WTC11 (cell line): ENCODE measurements around the gene RASSF9. TPM values are rescaled to one million over a fixed set of nuclear protein-coding genes. Genes with fewer than 3 reads are reported as not detected.
A peak's percentile ranks its signal among the peaks of the same experiment; 100 is the strongest.

Source experiments
- ATAC-seq: fragments of 200-7000 bp; cut with Tn5 transposase; 2 replicates; pipeline ENCODE4 v1.10.0; 2021; ENCODE audit warnings: mild to moderate bottlenecking, moderate library complexity
- CTCF ChIA-PET: fragments of 300-600 bp; sonication (Branson Sonifier 250); formaldehyde crosslinking; loops from one replicate; lab custom pipeline; 2021; ENCODE audit warnings: antibody characterized with exemption; lab: Charles Lee
- POLR2A ChIA-PET: fragments of 350-600 bp; sonication (Branson Sonifier 250); formaldehyde crosslinking; loops from one replicate; lab custom pipeline; 2021; ENCODE audit warnings: antibody characterized with exemption; lab: Charles Lee
- DNase-seq: peaks from one replicate; pipeline ENCODE4 v3.0.0; 2021; ENCODE audit warnings: low spot score
- H3K27ac Mint-ChIP-seq: 2 replicates; pipeline ENCODE4 v1.8.0; 2021; ENCODE audit warnings: mixed read lengths
- H3K27me3 Mint-ChIP-seq: 2 replicates; pipeline ENCODE4 v1.8.0; 2021; ENCODE audit warnings: low read depth, mild to moderate bottlenecking, moderate library complexity, mixed read lengths
- H3K36me3 Mint-ChIP-seq: 2 replicates; pipeline ENCODE4 v1.8.0; 2021; ENCODE audit warnings: mixed read lengths
- H3K4me1 Mint-ChIP-seq: 2 replicates; pipeline ENCODE4 v1.8.0; 2022; ENCODE audit warnings: mixed read lengths
- H3K4me3 Mint-ChIP-seq: 2 replicates; pipeline ENCODE4 v1.8.0; 2021; ENCODE audit warnings: mild to moderate bottlenecking, moderate library complexity, mixed read lengths
- H3K9me3 Mint-ChIP-seq: 2 replicates; pipeline ENCODE4 v1.8.0; 2021; ENCODE audit warnings: mixed read lengths
- CREB1 ChIP-seq: sonication (generic); formaldehyde crosslinking; IDR thresholded peaks from 2 replicates; pipeline ENCODE4 v1.8.0; 2023; ENCODE audit warnings: mild to moderate bottlenecking, missing genetic modification reagents
- GRHL2 ChIP-seq: fragments of 250-450 bp; sonication (Bioruptor Pico); IDR thresholded peaks from 2 replicates; pipeline ENCODE4 v1.8.0; 2022; ENCODE audit warnings: mild to moderate bottlenecking, moderate library complexity; ENCODE audit not compliant: insufficient replicate concordance, severe bottlenecking
- GTF2I ChIP-seq: fragments of 250-450 bp; sonication (Bioruptor Pico); conservative IDR thresholded peaks from 2 replicates; pipeline ENCODE4 v1.4.0; 2021; ENCODE audit warnings: mild to moderate bottlenecking
- NR2C2 ChIP-seq: sonication (generic); formaldehyde crosslinking; IDR thresholded peaks from 2 replicates; pipeline ENCODE4 v1.8.0; 2022; ENCODE audit warnings: mild to moderate bottlenecking, missing genetic modification reagents
- PRRX2 ChIP-seq: fragments of 250-450 bp; sonication (Bioruptor Pico); IDR thresholded peaks from 2 replicates; pipeline ENCODE4 v1.8.0; 2021; ENCODE audit warnings: mild to moderate bottlenecking
- RORB ChIP-seq: fragments of 250-450 bp; sonication (Bioruptor Pico); IDR thresholded peaks from 2 replicates; pipeline ENCODE4 v1.9.0; 2021; ENCODE audit warnings: mild to moderate bottlenecking
- TP53 ChIP-seq: sonication (generic); formaldehyde crosslinking; IDR thresholded peaks from 2 replicates; pipeline ENCODE4 v1.8.1; 2023; ENCODE audit warnings: mild to moderate bottlenecking, missing genetic modification reagents
- ZNF121 ChIP-seq: sonication (generic); formaldehyde crosslinking; IDR thresholded peaks from 2 replicates; pipeline ENCODE4 v1.8.0; 2023; ENCODE audit warnings: missing genetic modification reagents
- ZNF219 ChIP-seq: sonication (generic); formaldehyde crosslinking; IDR thresholded peaks from 2 replicates; pipeline ENCODE4 v1.8.0; 2023; ENCODE audit warnings: missing genetic modification reagents, mild to moderate bottlenecking, borderline replicate concordance
- ZNF317 ChIP-seq: sonication (generic); formaldehyde crosslinking; IDR thresholded peaks from 2 replicates; pipeline ENCODE4 v1.8.1; 2023; ENCODE audit warnings: low read depth, mild to moderate bottlenecking, moderate library complexity, missing genetic modification reagents, borderline replicate concordance
- ZNF671 ChIP-seq: fragments of 250-450 bp; sonication (Bioruptor Pico); IDR thresholded peaks from 2 replicates; pipeline ENCODE4 v1.8.0; 2021; ENCODE audit warnings: mild to moderate bottlenecking
- total RNA-seq: library from RNA; stranded (reverse); gene quantifications from 3 replicates; pipeline ENCODE4 v1.2.3, GENCODE V29; 2021
- TF ChIP-seq, protein P1 (sequence below): sonication (generic); formaldehyde crosslinking; IDR thresholded peaks from 2 replicates; pipeline ENCODE4 v1.8.0; 2023; ENCODE audit warnings: missing genetic modification reagents, mild to moderate bottlenecking, borderline replicate concordance
- TF ChIP-seq, protein P2 (sequence below): sonication (generic); formaldehyde crosslinking; IDR thresholded peaks from 2 replicates; pipeline ENCODE4 v1.8.0; 2022; ENCODE audit warnings: mild to moderate bottlenecking, missing genetic modification reagents
- TF ChIP-seq, protein P3 (sequence below): sonication (generic); formaldehyde crosslinking; IDR thresholded peaks from 2 replicates; pipeline ENCODE4 v1.8.1; 2022; ENCODE audit warnings: low read depth, missing genetic modification reagents, borderline replicate concordance
- TF ChIP-seq, protein P4 (sequence below): fragments of 200-600 bp; IDR thresholded peaks from 2 replicates; pipeline ENCODE4 v1.8.0; 2022; ENCODE audit warnings: antibody characterized with exemption
- TF ChIP-seq, protein P5 (sequence below): sonication (generic); formaldehyde crosslinking; IDR thresholded peaks from 2 replicates; pipeline ENCODE4 v1.8.1; 2022; ENCODE audit warnings: mild to moderate bottlenecking, moderate library complexity, missing genetic modification reagents

The RASSF9 gene
- total RNA-seq, 1 experiment from 2014 or later, result 0.33 TPM

DNA sequence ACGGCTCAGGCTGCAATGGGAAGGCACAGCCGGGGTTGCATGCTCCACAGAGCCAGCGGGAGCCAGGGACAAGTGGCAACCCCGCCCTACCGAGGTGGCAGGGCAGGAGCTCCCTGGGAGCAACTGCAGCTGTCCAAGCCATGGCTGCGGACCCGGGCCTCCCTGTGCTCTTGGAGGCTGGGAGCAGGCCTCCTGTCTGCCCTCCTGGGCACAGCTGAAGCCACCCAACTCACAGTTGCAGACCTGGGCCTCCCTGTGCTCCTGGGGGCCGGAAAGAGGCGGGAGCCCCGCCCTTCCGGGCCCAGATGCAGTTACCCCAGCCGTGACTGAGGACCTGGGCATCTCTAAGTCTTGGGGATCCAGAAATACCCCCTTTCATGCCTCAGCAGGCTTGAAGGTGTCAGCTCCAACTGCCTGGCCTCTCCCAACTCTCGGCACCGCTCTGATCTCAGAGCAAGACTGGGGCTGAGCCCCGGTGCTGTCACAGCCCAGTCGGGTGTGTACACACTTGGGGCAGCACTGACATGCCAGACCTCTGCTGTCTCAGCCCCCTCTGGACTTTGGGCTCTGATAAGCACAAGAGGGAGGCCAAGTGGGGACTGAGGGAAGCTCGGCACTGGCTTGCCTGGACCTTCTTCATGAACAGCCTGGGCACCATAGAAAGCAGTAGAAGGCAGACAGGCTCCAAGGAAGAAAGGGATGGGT, 7.5 kb upstream of the RASSF9 start (continued):
- TF ChIP-seq, protein P1, sequence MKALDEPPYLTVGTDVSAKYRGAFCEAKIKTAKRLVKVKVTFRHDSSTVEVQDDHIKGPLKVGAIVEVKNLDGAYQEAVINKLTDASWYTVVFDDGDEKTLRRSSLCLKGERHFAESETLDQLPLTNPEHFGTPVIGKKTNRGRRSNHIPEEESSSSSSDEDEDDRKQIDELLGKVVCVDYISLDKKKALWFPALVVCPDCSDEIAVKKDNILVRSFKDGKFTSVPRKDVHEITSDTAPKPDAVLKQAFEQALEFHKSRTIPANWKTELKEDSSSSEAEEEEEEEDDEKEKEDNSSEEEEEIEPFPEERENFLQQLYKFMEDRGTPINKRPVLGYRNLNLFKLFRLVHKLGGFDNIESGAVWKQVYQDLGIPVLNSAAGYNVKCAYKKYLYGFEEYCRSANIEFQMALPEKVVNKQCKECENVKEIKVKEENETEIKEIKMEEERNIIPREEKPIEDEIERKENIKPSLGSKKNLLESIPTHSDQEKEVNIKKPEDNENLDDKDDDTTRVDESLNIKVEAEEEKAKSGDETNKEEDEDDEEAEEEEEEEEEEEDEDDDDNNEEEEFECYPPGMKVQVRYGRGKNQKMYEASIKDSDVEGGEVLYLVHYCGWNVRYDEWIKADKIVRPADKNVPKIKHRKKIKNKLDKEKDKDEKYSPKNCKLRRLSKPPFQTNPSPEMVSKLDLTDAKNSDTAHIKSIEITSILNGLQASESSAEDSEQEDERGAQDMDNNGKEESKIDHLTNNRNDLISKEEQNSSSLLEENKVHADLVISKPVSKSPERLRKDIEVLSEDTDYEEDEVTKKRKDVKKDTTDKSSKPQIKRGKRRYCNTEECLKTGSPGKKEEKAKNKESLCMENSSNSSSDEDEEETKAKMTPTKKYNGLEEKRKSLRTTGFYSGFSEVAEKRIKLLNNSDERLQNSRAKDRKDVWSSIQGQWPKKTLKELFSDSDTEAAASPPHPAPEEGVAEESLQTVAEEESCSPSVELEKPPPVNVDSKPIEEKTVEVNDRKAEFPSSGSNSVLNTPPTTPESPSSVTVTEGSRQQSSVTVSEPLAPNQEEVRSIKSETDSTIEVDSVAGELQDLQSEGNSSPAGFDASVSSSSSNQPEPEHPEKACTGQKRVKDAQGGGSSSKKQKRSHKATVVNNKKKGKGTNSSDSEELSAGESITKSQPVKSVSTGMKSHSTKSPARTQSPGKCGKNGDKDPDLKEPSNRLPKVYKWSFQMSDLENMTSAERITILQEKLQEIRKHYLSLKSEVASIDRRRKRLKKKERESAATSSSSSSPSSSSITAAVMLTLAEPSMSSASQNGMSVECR (CRISPR knock-in tag), result no peak
- TF ChIP-seq ZNF121 (CRISPR knock-in tag) (no peak), RORB (CRISPR knock-in tag) (no peak)
- TF ChIP-seq, protein P2, sequence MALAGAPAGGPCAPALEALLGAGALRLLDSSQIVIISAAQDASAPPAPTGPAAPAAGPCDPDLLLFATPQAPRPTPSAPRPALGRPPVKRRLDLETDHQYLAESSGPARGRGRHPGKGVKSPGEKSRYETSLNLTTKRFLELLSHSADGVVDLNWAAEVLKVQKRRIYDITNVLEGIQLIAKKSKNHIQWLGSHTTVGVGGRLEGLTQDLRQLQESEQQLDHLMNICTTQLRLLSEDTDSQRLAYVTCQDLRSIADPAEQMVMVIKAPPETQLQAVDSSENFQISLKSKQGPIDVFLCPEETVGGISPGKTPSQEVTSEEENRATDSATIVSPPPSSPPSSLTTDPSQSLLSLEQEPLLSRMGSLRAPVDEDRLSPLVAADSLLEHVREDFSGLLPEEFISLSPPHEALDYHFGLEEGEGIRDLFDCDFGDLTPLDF (CRISPR knock-in tag), result no peak

DNA sequence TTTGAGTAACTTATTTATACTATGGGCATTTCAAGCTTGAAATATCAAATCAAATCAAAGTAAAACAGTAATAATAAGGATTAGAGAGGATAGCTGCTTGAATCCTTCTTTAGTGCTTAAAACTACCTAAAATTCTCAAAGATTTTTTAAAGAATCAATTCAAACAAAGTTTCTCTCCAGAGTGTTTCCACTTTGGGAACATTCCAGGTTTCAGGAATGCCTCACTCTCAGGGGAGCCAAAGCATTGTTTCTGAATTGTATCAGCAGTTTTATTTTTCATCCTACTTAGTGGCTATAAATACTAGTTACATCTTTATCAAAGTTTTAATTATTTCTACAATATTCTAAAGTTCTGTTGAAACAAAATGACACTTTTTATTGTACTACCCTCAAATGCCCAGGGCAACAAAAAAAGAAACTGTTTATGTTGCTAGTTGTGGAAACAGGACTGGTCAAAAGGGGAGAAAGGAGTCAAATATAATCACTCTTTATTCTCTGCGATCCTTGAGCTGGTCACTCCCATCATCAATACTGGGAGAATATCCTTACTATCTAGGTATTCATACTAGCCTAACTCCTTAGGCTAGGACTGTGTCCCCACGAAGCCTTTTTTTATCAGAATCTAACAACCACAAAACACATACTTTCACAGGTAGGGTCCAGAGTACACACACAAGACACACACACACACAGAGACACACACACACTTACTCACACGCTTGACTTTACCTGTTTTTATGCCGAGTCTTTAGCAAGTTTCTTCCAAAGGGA, 598 bp downstream of the RASSF9 start:
- no peaks in the 10 kb centered on the region for H3K9me3 Mint-ChIP-seq
- no peaks in the 10 kb centered on the region for H3K36me3 Mint-ChIP-seq
- peak overlapping the region; percentile 90 for H3K27ac Mint-ChIP-seq
- TF ChIP-seq GRHL2 (CRISPR knock-in tag), result no peak
- TF ChIP-seq PRRX2 (CRISPR knock-in tag), result no peak
- TF ChIP-seq GTF2I (CRISPR knock-in tag), result no peak
- ChIA-PET CTCF (interaction anchor here (1.1 to 2.2 kb wide), 3 partner anchors 11 to 37 kb away, joined by 3 to 9 read pairs (median 6); no protein-coding TSS in a partner anchor), POLR2A (no interaction called here)
- H3K27me3 Mint-ChIP-seq, result no peaks in the 10 kb centered on the region
- peak overlapping the region; percentile 54 for H3K4me3 Mint-ChIP-seq
- ATAC-seq (peak; percentile 62), DNase-seq (no peak)
- peaks cover 27% of the 10 kb centered on the region for H3K4me1 Mint-ChIP-seq

DNA sequence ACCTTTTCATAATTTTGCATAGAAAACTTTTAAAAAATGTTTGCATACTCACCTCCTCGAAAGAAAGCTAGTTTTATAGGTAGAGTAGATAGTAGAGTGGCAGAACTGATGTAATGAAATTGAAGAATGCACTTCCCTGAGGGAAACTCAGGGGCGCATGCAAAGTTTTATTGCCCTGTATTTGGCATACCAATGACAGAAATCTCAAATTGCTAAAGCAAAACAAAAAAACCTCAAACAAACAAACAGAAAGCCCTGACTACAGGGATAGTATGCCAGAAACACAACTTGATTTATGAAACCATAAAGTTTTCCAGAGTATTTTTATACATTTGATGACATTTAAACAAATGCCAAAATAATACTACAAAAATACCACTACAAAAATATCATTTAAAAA, 1.8 kb downstream of the RASSF9 start:
- no peak for ATAC-seq
- Mint-ChIP-seq H3K36me3 (no peaks in the 10 kb centered on the region), H3K4me1 (peaks cover 27% of the 10 kb centered on the region), H3K27me3 (no peaks in the 10 kb centered on the region), H3K4me3 (peak overlapping the region; percentile 14; the same call in 1 of the 2 replicates), H3K9me3 (no peaks in the 10 kb centered on the region), H3K27ac (0 out of 2 replicates have a peak overlapping the region, but pooled peaks have one; percentile 45)
- DNase-seq, result no peak
- POLR2A ChIA-PET, result no interaction called here
- CTCF ChIA-PET, result interaction anchor here (2.2 kb wide), 1 partner anchor 38 kb away, joined by 6 read pairs; no protein-coding TSS in a partner anchor
- TF ChIP-seq CREB1 (CRISPR knock-in tag) (no peak), TP53 (CRISPR knock-in tag) (no peak), NR2C2 (CRISPR knock-in tag) (no peak), GTF2I (CRISPR knock-in tag) (no peak), ZNF671 (CRISPR knock-in tag) (no peak), ZNF317 (no peak), ZNF219 (no peak), ZNF121 (CRISPR knock-in tag) (no peak)
- TF ChIP-seq, protein P3, sequence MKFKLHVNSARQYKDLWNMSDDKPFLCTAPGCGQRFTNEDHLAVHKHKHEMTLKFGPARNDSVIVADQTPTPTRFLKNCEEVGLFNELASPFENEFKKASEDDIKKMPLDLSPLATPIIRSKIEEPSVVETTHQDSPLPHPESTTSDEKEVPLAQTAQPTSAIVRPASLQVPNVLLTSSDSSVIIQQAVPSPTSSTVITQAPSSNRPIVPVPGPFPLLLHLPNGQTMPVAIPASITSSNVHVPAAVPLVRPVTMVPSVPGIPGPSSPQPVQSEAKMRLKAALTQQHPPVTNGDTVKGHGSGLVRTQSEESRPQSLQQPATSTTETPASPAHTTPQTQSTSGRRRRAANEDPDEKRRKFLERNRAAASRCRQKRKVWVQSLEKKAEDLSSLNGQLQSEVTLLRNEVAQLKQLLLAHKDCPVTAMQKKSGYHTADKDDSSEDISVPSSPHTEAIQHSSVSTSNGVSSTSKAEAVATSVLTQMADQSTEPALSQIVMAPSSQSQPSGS, result no peak
- TF ChIP-seq, protein P4, sequence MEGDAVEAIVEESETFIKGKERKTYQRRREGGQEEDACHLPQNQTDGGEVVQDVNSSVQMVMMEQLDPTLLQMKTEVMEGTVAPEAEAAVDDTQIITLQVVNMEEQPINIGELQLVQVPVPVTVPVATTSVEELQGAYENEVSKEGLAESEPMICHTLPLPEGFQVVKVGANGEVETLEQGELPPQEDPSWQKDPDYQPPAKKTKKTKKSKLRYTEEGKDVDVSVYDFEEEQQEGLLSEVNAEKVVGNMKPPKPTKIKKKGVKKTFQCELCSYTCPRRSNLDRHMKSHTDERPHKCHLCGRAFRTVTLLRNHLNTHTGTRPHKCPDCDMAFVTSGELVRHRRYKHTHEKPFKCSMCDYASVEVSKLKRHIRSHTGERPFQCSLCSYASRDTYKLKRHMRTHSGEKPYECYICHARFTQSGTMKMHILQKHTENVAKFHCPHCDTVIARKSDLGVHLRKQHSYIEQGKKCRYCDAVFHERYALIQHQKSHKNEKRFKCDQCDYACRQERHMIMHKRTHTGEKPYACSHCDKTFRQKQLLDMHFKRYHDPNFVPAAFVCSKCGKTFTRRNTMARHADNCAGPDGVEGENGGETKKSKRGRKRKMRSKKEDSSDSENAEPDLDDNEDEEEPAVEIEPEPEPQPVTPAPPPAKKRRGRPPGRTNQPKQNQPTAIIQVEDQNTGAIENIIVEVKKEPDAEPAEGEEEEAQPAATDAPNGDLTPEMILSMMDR, result no peak
- TF ChIP-seq, protein P1 (CRISPR knock-in tag), result no peak
- TF ChIP-seq, protein P5, sequence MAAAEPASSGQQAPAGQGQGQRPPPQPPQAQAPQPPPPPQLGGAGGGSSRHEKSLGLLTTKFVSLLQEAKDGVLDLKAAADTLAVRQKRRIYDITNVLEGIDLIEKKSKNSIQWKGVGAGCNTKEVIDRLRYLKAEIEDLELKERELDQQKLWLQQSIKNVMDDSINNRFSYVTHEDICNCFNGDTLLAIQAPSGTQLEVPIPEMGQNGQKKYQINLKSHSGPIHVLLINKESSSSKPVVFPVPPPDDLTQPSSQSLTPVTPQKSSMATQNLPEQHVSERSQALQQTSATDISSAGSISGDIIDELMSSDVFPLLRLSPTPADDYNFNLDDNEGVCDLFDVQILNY (CRISPR knock-in tag), result no peak
